Left renal pelvis (tissue), 4 donors: ENCODE results near the gene MRTFA. TPM values are rescaled to one million over a fixed set of nuclear protein-coding genes. Genes with fewer than 3 reads are reported as not detected.

Source experiments
- DNase-seq, 4 donors: peaks; one replicate each; pipeline ENCODE4 v3.0.0-alpha.2; 2013; ENCODE audit warnings: low read depth in 4 of 4, low spot score in 3 of 4
- polyA plus RNA-seq, 4 donors: library from polyadenylated mRNA; unstranded; fragments of 120-200 nt; gene quantifications; one replicate each; pipeline ENCODE4 v1.2.1, GENCODE V29; 2013; ENCODE audit not compliant: insufficient read length in 4 of 4

MRTFA gene
- polyA plus RNA-seq, 4 donors, result 20.2 to 31.3 (median 22.6) TPM

DNA sequence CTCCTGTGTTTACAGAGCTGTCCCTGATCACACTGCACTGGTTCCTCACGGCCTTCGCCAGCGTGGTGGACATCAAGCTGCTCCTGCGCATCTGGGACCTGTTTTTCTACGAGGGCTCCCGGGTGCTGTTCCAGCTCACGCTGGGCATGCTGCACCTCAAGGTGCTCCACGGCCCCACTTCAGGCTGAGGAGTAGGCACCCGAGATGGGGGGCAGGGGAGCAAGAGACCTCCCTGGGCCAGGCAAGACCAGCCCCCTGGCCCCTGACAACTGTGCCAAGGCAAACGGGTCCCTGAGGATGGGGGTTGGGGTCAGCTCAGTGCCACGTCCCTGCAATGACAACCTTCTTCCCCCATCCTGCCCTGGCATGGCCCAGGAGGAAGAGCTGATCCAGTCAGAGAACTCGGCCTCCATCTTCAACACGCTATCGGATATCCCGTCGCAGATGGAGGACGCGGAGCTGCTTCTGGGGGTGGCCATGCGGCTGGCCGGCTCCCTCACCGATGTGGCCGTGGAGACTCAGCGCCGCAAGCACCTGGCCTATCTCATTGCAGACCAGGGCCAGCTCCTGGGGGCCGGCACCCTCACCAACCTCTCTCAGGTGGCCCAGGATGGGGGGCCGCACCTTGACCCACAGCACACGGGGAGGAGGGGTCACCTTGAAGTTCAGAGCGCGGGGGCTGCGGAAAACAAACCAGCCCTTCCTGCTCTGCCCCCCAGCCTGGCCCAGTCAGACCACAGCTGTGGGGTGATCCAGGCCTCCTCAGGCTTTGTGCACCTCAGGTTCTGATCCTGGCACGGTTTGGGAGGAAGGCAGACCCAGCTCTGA, 230.2 kb downstream of the MRTFA start:
- no peak for DNase-seq

DNA sequence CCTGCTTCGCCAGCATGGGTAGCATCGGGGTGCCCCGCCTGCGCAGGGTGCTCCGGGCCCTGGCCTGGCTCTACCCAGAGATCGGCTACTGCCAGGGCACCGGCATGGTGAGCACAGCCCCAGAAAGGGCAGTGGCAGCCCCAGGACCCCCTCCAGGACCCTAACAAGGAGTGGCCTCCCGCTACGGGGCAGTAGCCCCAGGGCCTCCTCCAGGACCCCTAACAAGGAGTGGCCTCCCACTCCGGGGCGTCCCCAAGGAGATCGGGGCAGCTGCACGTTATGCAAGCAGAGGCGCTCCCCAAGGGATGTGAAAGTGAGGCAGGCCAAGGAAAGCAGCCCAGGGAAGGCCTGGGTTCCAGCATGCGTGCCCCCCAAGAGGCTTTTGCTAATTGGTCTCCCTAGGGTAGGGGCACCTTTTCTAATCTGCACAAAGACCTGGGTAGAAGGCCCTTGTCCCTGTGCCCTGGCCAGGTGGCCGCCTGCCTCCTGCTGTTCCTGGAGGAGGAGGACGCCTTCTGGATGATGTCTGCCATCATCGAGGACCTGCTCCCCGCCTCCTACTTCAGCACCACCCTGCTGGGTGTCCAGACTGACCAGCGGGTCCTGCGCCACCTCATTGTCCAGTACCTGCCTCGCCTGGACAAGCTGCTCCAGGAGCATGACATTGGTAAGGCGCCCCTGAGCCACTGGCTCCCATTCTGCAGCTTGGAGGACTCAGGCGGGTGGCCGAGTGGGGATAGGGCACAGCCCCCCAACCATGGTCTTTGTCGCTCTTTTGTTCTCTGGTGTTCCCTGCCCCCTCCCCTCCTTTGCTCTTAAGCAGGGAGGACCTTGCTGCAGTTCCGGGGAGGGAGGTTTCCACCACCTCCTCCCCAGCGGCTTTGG, 231.1 kb downstream of the MRTFA start:
- DNase-seq, result no peak

DNA sequence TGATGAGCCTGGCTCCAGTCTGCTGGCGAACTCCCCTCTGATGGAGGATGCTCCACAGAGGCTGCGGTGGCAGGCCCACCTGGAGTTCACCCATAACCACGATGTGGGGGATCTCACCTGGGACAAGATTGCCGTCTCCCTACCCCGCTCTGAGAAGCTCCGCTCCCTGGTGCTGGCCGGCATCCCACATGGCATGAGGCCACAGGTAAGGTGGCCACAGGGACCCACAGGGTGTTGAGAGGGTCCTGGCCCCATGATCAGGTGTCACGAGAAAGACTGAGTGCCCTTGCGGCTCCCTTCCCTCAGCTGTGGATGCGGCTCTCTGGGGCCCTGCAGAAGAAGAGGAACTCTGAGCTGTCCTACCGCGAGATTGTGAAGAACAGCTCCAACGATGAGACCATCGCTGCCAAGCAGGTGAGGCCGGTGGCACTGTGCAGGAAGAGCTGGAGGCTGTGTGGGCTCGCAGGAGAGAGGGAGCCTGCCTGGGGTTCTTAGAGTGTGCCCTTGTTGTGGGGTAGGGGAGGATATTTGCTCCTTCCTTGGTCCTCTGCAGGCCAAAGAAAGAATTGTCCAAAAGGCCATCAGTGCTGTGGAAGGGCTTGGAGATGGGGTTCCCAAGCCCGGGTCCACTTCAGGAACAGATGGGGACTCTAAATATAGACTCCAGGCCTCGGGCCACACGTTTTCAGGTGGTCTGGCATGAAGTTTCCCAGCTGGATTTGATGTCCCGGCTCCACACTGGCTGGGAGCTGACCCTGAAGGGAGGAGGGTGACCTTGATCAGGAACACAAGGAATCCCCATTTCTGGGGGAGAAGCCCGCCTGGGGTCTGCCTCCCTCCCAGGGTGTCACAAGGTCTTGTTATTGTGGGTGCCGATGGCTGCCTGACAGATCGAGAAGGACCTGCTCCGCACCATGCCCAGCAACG, 232.0 kb downstream of the MRTFA start:
- DNase-seq, result no peak

GRCh38 chr22:40403651-40404050, 232.9 kb downstream of the MRTFA start:
- DNase-seq, result no peak

- no peak for DNase-seq
Observed at GRCh38 chr22:40403141-40403540, 233.4 kb downstream of the MRTFA start.

DNA sequence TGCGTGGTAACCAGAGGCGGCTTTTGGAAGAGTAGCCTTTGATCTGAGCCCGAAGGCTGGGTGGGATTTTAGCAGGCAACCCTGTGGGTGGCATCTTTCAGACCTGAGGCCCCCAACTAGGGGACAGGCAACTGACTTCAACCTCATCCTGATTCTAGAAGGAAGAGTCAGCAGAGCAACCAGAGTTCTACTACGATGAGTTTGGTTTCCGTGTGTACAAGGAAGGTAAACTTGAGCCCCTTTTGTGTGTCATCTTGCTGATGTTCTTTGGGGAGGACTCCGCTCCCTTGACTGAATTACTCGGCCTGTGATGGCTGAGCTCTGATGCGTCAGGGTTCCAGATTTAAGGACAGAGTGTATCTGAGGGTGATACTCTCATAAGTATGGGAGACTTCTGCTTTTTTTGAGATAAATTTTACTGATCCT, 234.5 kb downstream of the MRTFA start:
- no peak for DNase-seq

- DNase-seq, result no peak
Observed at GRCh38 chr22:40401532-40401931, 235.0 kb downstream of the MRTFA start.

DNA sequence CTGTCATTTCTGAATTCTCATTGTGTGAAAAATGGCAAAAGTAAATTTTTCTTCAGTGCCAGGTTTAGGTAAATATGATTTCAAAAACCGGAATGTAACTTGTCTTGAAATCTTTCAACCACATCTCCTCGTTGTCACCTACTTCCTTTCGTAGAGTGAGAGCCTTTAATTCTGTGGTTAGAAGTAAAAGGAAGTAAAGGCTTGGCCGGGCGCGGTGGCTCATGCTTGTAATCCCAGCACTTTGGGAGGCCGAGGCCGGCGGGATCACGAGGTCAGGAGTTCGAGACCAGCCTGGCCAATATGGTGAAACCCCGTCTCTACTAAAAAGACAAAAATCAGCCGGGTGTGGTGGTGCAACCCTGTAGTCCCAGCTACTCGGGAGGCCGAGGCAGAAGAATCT, 236.4 kb downstream of the MRTFA start:
- no peak for DNase-seq

DNA sequence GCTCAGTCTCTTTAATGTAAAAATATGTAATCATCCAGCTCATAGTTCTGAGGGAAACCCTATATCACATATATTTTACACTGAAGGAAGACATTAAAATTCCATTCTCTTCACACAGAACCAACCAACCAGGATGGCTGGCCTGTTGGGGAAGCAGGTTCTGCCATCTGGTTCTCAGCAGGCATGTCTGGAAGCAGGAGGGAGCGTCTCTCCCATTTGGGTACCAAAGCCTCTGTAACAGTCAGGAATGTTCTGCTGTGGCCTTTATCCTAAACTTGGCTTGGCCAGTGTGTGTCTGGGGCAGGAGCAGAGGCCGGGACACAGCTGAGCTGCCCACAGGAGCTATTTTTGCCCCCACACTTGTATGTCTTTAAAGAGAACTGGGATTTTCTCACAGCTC, 236.9 kb downstream of the MRTFA start:
- no peak for DNase-seq

GRCh38 chr22:40397396-40397795, 239.1 kb downstream of the MRTFA start:
- no peak for DNase-seq

GRCh38 chr22:40396882-40397281, 239.6 kb downstream of the MRTFA start:
- peak; percentile 65 to 84 (median 75) for DNase-seq

DNA sequence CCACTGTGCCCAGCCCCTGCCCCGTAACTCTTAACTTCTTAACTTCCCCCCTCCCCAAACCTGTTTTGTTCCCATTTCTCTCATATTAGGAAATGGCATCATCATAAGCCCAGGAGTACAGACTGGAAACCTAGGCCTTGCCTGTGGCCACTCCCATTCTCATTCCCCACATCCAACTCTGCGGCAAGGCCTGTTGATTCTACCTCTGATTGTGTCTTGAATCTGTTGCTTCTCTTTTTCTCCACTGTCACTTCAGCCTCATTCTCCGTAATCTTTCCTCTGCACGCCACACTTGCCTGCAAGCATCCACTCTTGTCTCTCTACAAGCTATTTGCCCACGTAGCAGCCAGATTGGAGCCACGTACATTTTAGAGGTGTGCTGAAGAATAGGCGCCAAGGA, 240.9 kb downstream of the MRTFA start:
- DNase-seq, result no peak

DNA sequence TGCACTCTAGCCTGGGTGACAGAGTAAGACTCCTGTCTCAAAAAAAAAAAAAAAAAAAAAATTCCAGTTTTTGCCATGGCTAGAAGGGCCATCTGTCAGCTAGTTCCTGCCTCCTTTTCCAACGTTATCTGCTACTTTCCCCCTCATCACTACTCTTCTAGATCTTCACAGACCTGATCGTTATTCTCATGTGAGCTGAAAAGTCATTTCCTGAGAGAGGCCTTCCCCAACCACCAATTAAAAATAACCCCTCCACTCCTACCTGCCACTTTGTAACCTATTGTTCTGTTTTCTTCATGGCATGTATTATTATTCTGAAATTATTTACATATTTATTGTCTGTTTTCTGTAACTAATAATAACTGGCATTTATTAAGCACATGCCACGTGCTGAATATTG, 241.9 kb downstream of the MRTFA start:
- no peak for DNase-seq

GRCh38 chr22:40392618-40393017, 243.9 kb downstream of the MRTFA start:
- no peak for DNase-seq

GRCh38 chr22:40391417-40391816, 245.1 kb downstream of the MRTFA start:
- DNase-seq, result no peak

- DNase-seq, result no peak
Observed at GRCh38 chr22:40388231-40388630, 248.3 kb downstream of the MRTFA start.

DNA sequence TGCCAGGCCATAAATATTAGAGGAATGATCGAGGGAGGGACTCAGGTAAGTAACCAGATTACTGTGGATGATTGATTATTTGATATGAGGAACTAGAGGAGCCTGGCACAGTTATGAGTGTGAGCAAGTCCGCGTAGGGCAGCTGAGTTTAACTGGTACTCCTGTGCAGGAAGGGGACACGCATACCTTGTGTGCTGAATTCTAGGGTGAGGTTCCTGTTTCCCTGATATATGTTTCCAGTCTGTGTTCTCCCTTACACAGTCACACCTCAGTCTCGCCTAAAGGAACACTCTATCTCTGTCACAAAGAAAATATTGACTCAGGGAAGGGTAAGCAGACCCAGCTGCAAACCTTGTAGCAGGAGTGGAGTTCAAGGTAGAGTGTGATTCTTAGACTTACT, 248.8 kb downstream of the MRTFA start:
- no peak for DNase-seq

GRCh38 chr22:40385036-40385782, 251.3 kb downstream of the MRTFA start:
- DNase-seq, result no peak

DNA sequence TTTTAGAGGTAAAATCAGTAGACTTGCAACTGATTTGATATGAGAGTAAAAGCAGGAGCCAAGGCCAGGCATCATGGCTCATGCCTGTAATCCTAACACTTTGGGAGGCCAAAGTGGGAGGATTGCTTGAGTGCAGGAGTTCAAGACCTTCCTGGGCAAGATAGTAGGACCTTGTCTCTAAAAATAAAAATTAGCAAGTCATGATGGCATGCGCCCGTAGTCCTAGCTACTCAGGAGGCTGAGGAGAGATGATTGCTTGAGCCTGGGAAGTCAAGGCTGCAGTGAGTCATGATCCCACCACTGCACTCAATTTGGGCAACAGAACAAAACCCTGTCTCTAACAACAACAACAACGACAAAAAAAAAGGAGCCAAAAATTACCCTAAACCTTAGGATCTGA, 252.6 kb downstream of the MRTFA start:
- no peak for DNase-seq

DNA sequence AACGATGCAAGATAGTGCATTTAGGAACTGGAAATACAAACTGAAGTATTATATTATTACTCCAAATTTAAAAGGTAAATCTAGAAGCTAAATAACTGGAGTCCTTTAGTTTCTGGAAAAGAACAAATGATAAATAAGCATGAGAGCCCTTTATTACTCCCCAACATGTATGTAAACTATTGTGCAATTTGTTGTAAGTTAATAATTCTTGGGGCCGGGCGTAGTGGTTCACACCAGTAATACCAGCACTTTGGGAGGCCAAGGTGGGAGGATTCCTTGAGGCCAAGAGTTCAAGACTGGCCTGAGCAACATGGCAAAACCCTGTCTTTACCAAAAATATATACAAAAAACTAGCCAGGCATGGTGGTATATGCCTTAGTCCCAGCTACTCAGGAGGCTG, 255.1 kb downstream of the MRTFA start:
- DNase-seq, result no peak
